H1 (cell line): ENCODE data around the gene ZNF614.

Experiments
- CHD1 ChIP-seq: IDR thresholded peaks from 2 replicates; pipeline ENCODE4 v1.6.1; 2012; ENCODE audit warnings: low read depth, low read length, improper control_type of control experiment
- MAFK ChIP-seq: IDR thresholded peaks from 2 replicates; pipeline ENCODE4 v1.6.1; 2012; ENCODE audit warnings: low read depth, mild to moderate bottlenecking, improper control_type of control experiment, low read length
- POLR2AphosphoS5 ChIP-seq: IDR thresholded peaks from 2 replicates; pipeline ENCODE4 v1.6.1; 2011; ENCODE audit warnings: low read depth, low read length

DNA sequence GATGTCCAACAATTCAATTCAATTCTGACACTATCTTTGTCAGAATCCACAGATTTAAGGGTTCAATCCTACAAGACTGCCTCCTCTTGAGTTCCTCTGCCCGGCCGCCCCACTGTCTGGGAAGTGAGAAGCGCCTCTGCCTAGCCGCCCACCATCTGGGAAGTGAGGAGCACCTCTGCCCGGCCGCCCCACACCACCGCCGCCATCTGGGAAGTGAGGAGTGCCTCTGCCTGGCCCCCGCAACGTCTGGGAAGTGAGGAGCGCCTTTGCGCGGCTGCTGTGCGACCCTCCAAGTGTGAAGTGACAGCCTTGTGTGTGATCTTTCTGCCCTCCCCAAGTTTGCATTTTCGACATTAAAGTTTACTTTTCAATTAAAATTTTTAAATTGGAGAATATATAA, 6.0 kb downstream of the ZNF614 start:
- no peak for TF ChIP-seq POLR2AphosphoS5
- TF ChIP-seq MAFK = no peak
- TF ChIP-seq CHD1 = no peak
